GM10248 (cell line): Measurements from ENCODE around the gene NAA25.

Experiments used
- CTCF ChIA-PET: fragments of 300-600 bp; sonication (Branson Sonifier 250); formaldehyde crosslinking; extraction: SDS; loops from one replicate; lab custom pipeline; 2021; ENCODE audit warnings: antibody characterized with exemption; lab: Yijun Ruan, JAX
- POLR2A ChIA-PET: fragments of 350-650 bp; sonication (Branson Sonifier 250); formaldehyde crosslinking; extraction: SDS; loops from one replicate; lab custom pipeline; 2020; ENCODE audit warnings: antibody characterized with exemption; lab: Yijun Ruan, JAX
- DNase-seq: peaks from one replicate; pipeline ENCODE4 v3.0.0; 2012; ENCODE audit errors: extremely low spot score
- CTCF ChIP-seq: IDR thresholded peaks from 2 replicates; pipeline ENCODE4 v1.5.1; 2012; ENCODE audit warnings: mild to moderate bottlenecking, low read depth; ENCODE audit errors: extremely low read depth, missing control alignments, control extremely low read depth

NAA25 gene

GRCh38 chr12:112108202-112109079, at the start of gene NAA25:
TSS of gene NAA25 (minus strand) at chr12:112108783. CDS start at chr12:112108773, 10 bp downstream.
- POLR2A ChIA-PET: interaction anchor here (0.6 to 1.4 kb wide), 3 partner anchors 17 to 1370 kb away, joined by 3 to 10 read pairs (median 3); partner anchors contain the start of gene TRAFD1

GRCh38 chr12:112153893-112154219, 45.3 kb upstream of the NAA25 start:
- ChIA-PET CTCF (interaction anchor here (0.8 to 2.1 kb wide), 4 partner anchors 19 to 234 kb away, joined by 3 to 5 read pairs (median 4); no protein-coding TSS in a partner anchor), POLR2A (no interaction called here)
- TF ChIP-seq CTCF: no peak

More at GRCh38 chr12:112108202-112109079, at the start of gene NAA25:
- DNase-seq: peak; percentile 90
- CTCF ChIA-PET: interaction anchor here (0.9 to 2.1 kb wide), 4 partner anchors 11 to 298 kb away, joined by 3 to 10 read pairs (median 3); no protein-coding TSS in a partner anchor
- TF ChIP-seq CTCF: no peak

DNA sequence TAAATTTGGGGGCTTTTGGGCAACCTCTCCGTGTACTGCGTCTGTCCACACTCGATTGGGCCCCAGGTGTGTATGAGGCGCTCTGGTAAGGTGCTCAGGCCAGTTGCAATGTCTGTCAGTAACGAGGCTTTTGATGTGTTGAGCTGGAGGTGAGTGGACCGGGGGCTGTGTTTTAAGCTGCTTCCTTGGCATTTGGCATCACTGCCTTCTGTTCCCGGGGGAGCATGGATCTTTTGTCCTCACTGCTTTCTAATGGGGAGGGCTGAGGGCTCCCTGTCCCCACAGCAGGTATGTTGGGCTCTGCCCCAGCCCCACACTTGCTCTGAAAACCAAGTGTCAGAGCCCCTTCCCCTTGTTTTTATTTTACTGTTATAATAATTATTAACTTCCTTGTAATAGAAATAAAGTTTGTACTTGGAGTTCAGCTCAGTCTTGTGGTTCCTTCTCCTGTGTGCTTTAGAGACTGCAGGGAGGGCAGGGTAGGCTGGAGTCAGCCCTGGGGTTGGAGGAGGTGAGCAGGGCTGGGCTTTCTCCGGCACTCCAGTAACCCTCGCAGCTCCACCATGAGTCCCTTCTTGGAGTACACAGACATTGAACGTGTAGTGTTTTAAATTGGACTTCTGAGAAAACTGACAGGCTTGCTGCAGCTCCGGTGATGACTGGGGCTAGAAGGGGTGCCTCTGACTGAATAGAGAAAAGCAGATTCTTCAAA, 44.8 kb upstream of the NAA25 start:
- ChIA-PET CTCF (interaction anchor here (0.8 to 2.1 kb wide), 5 partner anchors 17 to 234 kb away, joined by 3 to 5 read pairs (median 4); no protein-coding TSS in a partner anchor), POLR2A (no interaction called here)
- TF ChIP-seq CTCF: no peak
- DNase-seq: no peak

More at GRCh38 chr12:112153893-112154219, 45.3 kb upstream of the NAA25 start:
- DNase-seq: no peak

GRCh38 chr12:112151766-112152541, 43.4 kb upstream of the NAA25 start:
- TF ChIP-seq CTCF: no peak
- CTCF ChIA-PET: interaction anchor here (1.0 to 2.1 kb wide), 5 partner anchors 15 to 23 kb away, joined by 3 to 5 read pairs (median 4); no protein-coding TSS in a partner anchor
- POLR2A ChIA-PET: no interaction called here
- no peak for DNase-seq

DNA sequence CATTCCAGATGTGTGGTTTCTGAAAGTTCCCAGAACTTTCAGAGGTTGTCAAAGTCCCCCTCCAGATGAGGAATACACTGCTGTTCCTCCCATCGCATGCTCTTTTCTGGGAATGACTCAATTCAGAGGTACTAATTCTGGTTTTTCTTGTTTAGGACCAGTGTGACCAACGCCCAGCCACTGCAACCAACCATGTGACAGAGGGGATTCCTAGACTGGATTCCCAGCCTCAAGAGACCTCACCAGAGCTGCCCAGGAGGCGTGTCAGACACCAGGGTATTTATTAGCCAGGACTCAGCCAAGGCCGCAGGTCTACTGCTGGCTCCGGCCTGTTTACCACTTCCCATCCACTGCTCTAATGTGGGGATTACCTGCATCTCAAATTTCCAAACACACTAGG, 41.0 kb upstream of the NAA25 start:
- CTCF ChIA-PET: no interaction called here
- POLR2A ChIA-PET: no interaction called here
- no peak for TF ChIP-seq CTCF
- no peak for DNase-seq

- ChIA-PET CTCF (interaction anchor here (0.9 to 1.2 kb wide), 2 partner anchors 11 to 69 kb away, joined by 3 to 4 read pairs; no protein-coding TSS in a partner anchor), POLR2A (no interaction called here)
- DNase-seq: no peak
- TF ChIP-seq CTCF: no peak
These were observed 39.5 kb upstream of the NAA25 start for GRCh38 chr12:112148031-112148513.
